ENCODE measurements around the gene GMDS.

GMDS gene

DNA sequence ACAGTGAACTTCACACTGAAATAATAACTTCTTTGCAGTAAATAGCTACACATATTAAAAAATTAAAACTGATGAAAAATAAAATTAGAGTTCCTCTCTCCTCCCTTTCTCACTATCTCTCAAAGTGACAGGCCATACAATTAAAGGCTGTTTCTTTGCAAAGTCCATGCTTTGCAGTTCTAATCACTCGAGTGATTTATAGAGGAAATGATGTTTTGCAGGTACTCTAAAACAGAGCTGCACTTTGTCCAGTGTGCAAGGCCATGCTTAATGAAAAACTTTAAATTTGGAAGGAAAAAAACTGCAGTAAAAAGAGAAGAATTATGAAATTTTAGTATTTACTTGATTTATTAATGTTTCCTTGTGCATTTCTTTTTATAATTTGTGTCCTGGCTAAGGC lies 112.5 kb downstream of the GMDS start:
- H3K36me3 Mint-ChIP-seq (ENCODE audit: low read depth): no peaks in the 10 kb centered on the region
- peaks cover 4% of the 10 kb centered on the region for H3K27me3 Mint-ChIP-seq (ENCODE audit: low read depth)
- H3K9me3 Mint-ChIP-seq: no peaks in the 10 kb centered on the region
- no peak overlapping the region for H3K4me3 Mint-ChIP-seq
- H3K27ac Mint-ChIP-seq: no peak overlapping the region
- peaks cover 12% of the 10 kb centered on the region for H3K4me1 Mint-ChIP-seq (ENCODE audit: low read depth)

DNA sequence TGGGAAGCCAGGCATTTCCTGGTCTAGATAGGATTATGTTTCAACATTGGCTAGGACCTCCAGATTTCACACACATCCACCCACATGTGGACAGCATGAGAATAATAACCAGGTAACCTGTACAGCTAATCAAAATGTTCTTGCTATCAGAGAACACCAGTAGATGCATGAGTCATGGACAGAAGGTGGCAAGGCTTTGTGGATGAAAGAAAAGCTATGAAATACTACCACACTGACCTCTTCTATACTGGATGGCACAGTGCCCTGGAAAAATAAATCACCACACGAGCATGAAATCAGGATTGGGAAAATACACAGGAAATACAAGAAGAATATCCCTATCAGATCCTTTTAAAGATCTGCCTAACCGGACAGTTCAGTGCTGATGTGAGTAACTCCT lies 113.0 kb downstream of the GMDS start:
- Mint-ChIP-seq H3K36me3 (ENCODE audit: low read depth) (no peaks in the 10 kb centered on the region), H3K4me1 (ENCODE audit: low read depth) (peaks cover 12% of the 10 kb centered on the region), H3K27ac (no peak overlapping the region), H3K27me3 (ENCODE audit: low read depth) (peaks cover 4% of the 10 kb centered on the region), H3K4me3 (no peak overlapping the region), H3K9me3 (no peaks in the 10 kb centered on the region)

DNA sequence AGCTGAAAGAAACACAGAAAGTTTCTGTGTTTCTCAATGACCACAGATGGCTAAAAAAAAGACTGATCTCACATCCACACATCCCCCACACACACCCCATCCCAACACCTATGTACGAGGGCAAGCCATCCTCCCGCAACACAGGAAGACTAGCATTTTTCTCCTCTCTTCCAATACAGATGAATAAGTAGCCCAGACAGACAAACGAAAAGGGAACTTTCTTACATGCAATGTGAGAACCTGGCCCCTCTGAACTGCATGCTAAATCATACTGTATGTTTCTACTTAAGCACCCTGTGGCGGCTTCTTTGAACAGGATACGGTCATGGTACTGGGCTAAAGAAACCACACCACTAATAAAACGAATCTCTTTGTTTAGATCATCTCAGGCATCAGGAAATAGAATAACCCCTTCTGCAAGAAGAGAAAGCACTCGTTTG lies 116.2 kb downstream of the GMDS start:
- Mint-ChIP-seq H3K27ac (no peak overlapping the region), H3K4me1 (ENCODE audit: low read depth) (peaks cover 12% of the 10 kb centered on the region), H3K36me3 (ENCODE audit: low read depth) (no peaks in the 10 kb centered on the region), H3K4me3 (no peak overlapping the region), H3K9me3 (no peaks in the 10 kb centered on the region), H3K27me3 (ENCODE audit: low read depth) (peaks cover 4% of the 10 kb centered on the region)

DNA sequence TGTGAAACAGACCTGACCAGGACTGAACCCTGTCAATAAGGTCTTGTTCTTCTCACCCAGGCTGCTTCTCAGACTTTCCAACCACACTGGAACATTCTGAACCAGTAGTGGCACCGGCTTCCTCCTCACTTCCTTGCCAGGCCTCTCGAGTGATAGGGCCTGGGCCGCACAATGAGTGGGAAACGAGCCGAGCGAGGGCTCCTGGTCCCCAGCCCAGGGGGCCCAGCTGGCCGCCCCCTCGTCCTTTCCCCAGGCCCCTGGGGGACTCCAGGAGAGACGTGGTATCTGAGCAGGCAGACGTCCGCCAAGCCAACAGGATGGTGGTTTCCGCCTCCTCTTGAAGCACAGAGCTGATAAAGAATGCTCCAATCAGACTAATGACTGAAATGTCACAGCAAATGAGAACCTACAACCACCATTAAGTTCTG lies 117.9 kb downstream of the GMDS start:
- Mint-ChIP-seq H3K36me3 (ENCODE audit: low read depth) (no peaks in the 10 kb centered on the region), H3K27me3 (ENCODE audit: low read depth) (no peaks in the 10 kb centered on the region), H3K27ac (peak overlapping the region; percentile 12), H3K9me3 (no peaks in the 10 kb centered on the region), H3K4me3 (no peak overlapping the region), H3K4me1 (ENCODE audit: low read depth) (peaks cover 12% of the 10 kb centered on the region)

DNA sequence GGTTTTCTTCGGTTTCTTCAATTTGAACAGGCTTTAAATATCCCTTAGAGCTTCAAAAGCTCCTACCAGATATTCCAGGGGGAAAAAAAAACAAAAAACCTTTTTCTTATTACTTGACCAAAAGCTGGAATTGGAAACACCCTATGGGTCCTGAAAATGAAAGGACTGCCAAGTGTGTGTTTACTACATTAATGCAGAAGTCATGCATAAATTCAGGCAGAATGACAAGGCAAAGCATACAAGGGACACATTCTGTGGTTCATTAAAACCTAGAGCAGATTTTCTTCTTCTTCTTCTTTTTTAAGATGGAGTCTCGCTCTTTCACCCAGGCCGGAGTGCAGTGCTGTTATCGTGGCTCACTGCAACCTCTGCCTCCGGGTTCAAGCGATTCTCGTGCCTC lies 119.1 kb downstream of the GMDS start:
- Mint-ChIP-seq H3K27ac (no peak overlapping the region), H3K4me1 (ENCODE audit: low read depth) (peaks cover 12% of the 10 kb centered on the region), H3K36me3 (ENCODE audit: low read depth) (no peaks in the 10 kb centered on the region), H3K27me3 (ENCODE audit: low read depth) (no peaks in the 10 kb centered on the region), H3K9me3 (no peaks in the 10 kb centered on the region), H3K4me3 (no peak overlapping the region)

DNA sequence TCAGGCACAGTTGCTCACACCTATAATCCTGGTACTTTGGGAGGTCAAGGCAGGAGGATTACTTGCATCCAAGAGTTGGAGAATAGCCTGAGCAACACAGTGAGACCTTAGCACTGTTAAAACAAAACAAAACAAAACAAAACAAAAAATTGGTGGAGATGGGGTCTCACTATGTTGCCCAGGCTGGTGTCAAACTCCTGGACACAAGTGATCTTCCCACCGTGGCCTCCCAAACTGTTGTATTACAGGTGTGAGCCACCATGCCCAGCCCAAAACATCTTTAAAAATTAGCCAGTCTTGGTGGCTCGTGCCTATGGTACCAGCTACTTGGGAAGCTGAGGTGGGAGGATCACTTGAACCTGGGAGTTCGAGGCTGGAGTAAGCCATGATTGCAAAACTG lies 120.2 kb downstream of the GMDS start:
- no peaks in the 10 kb centered on the region for H3K27me3 Mint-ChIP-seq (ENCODE audit: low read depth)
- no peak overlapping the region for H3K4me3 Mint-ChIP-seq
- no peaks in the 10 kb centered on the region for H3K36me3 Mint-ChIP-seq (ENCODE audit: low read depth)
- peaks cover 12% of the 10 kb centered on the region for H3K4me1 Mint-ChIP-seq (ENCODE audit: low read depth)
- H3K9me3 Mint-ChIP-seq: no peaks in the 10 kb centered on the region
- H3K27ac Mint-ChIP-seq: no peak overlapping the region

DNA sequence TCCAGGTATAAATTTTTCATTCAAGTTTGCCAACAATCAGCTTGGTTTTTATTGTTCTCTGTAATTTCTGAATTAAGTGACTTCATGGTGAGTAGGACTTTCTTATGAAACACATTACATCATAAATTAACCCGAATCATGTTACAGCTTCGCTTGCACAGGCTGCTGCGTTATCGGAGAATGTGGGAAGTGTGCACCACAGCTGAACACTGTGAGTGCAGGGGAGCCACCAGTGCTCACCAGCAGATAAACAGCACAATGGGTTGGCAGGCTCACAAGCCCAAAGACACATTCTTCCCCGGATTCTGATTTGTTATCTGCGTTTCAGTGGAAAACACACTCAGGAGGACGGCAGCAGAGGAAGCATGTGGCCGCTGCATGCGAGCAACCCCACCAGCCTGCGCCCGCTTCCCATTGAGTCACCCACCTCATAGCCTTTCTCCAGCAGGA lies 121.1 kb downstream of the GMDS start:
- no peak overlapping the region for H3K27ac Mint-ChIP-seq
- H3K9me3 Mint-ChIP-seq: no peaks in the 10 kb centered on the region
- peaks cover 9% of the 10 kb centered on the region for H3K4me1 Mint-ChIP-seq (ENCODE audit: low read depth)
- H3K36me3 Mint-ChIP-seq (ENCODE audit: low read depth): no peaks in the 10 kb centered on the region
- H3K4me3 Mint-ChIP-seq: no peak overlapping the region
- no peaks in the 10 kb centered on the region for H3K27me3 Mint-ChIP-seq (ENCODE audit: low read depth)

DNA sequence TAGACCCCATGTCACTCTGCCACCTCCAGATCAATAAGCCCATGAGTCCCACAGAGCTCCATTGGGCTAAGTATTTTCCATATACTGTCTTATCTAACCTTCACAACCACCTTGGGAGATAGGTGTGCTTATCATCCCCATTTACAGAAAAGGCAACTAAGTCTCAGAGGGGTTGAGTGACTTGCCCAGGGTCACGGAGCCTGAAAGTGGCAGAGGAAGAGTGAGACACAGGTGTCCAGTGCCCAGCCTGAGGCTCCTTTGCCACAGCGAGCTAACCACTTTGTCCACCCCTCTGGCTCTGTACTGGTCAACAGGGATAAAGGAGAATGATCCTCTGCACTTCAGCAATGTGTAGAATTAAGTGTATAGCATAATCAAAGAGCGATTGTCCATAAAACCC lies 124.5 kb downstream of the GMDS start:
- no peaks in the 10 kb centered on the region for H3K9me3 Mint-ChIP-seq
- no peaks in the 10 kb centered on the region for H3K4me1 Mint-ChIP-seq (ENCODE audit: low read depth)
- H3K4me3 Mint-ChIP-seq: no peak overlapping the region
- H3K27ac Mint-ChIP-seq: no peak overlapping the region
- no peaks in the 10 kb centered on the region for H3K36me3 Mint-ChIP-seq (ENCODE audit: low read depth)
- H3K27me3 Mint-ChIP-seq (ENCODE audit: low read depth): no peaks in the 10 kb centered on the region

DNA sequence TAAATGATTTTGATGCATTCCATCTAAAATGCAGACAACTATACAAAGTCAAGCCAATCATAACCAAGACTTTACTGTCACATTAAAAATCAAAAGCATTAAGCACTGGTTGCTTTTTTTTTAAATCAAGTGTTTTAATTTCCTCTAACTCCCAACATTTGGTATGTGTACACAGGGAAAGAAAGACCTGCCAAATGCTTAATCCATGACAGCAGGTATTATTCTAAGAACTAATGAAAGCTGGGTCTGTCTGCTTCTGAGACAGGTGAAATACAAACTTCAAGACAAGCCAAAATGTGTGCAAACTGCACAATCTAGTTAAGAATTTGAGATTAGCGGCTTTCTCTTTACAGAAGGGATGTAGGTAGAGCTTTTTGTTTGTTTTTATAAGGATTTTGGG lies 126.1 kb downstream of the GMDS start:
- no peaks in the 10 kb centered on the region for H3K4me1 Mint-ChIP-seq (ENCODE audit: low read depth)
- H3K27me3 Mint-ChIP-seq (ENCODE audit: low read depth): no peaks in the 10 kb centered on the region
- H3K27ac Mint-ChIP-seq: no peak overlapping the region
- H3K9me3 Mint-ChIP-seq: no peaks in the 10 kb centered on the region
- H3K36me3 Mint-ChIP-seq (ENCODE audit: low read depth): peaks cover 2% of the 10 kb centered on the region
- no peak overlapping the region for H3K4me3 Mint-ChIP-seq

DNA sequence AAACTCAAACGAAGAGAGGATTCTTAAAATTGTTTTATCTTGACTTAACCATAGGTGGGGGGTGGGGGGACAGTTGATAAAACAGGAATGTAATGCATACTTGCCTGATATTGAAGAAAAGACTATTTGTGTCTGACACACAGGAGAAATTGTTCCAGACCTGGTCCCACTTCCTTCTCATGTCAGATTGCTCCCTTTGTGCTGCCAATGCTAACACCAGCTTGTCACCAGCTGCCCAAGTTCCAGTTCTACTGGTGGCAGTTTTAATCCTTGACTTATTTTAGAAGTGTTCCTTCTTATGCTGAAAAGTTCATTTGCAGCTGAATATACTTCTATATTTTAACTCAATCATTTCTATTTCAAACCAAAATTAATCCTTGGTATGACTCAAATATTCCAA lies 127.3 kb downstream of the GMDS start:
- no peak overlapping the region for H3K4me3 Mint-ChIP-seq
- H3K36me3 Mint-ChIP-seq (ENCODE audit: low read depth): peaks cover 5% of the 10 kb centered on the region
- H3K27me3 Mint-ChIP-seq (ENCODE audit: low read depth): no peaks in the 10 kb centered on the region
- H3K4me1 Mint-ChIP-seq (ENCODE audit: low read depth): no peaks in the 10 kb centered on the region
- H3K27ac Mint-ChIP-seq: no peak overlapping the region
- no peaks in the 10 kb centered on the region for H3K9me3 Mint-ChIP-seq

DNA sequence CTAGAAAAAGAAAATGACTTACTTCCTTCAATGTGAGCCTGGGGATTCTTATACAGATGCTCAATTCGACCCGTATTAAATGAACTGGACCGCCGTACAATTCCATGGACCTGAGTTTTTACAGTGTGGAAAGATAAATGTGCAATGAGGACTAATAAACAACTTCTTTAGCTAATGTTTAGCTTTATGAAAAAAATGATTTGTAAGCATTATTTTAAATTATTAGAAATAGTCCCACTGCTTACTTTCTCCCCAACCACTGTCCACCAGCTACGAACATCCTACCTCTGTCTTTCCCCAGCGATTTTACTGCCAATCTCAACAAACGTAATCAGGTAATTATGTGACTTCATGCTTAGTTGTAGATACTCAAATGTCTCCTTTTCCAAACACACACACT lies 128.0 kb downstream of the GMDS start:
- Mint-ChIP-seq H3K9me3 (no peaks in the 10 kb centered on the region), H3K4me3 (no peak overlapping the region), H3K27me3 (ENCODE audit: low read depth) (no peaks in the 10 kb centered on the region), H3K36me3 (ENCODE audit: low read depth) (peaks cover 7% of the 10 kb centered on the region), H3K4me1 (ENCODE audit: low read depth) (no peaks in the 10 kb centered on the region), H3K27ac (no peak overlapping the region)

DNA sequence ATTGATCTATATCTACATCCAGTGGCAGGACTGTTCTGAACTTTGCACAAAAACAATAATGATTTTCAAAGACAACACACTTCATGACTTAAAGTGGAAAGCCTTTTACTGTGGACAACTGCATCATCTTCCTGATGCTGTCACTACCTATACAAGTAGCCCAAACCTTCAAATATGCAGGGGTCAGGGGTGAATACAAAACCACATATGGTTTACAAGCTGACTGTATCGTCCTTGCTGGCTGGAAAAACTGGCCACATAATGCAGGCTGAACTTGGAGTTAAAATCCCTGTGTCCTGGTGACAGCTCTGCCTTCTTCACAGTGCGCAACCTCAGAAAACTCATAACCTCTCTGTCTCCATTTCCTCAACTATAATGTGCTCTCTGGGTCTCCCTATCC lies 128.9 kb downstream of the GMDS start:
- no peak overlapping the region for H3K4me3 Mint-ChIP-seq
- H3K9me3 Mint-ChIP-seq: no peaks in the 10 kb centered on the region
- no peak overlapping the region for H3K27ac Mint-ChIP-seq
- H3K27me3 Mint-ChIP-seq (ENCODE audit: low read depth): no peaks in the 10 kb centered on the region
- H3K4me1 Mint-ChIP-seq (ENCODE audit: low read depth): no peaks in the 10 kb centered on the region
- peaks cover 7% of the 10 kb centered on the region for H3K36me3 Mint-ChIP-seq (ENCODE audit: low read depth)

DNA sequence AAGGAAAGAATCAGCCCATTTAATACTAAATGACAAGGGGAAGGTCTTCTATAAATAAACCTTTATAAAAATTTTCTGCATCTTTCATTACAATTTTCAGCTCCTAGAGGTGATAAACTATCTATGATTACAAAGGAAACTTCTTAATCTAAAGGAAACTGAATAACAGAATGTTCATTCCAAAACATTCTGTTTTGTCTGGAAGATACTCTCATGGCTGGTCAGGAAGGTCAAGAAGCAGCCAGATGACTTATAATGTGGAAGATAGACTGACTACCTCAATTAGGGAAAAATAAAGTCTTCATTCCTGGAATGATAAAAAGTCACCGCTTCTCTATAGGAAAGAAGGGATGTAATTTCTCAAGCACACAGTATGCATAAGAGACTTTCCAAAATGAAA lies 131.3 kb downstream of the GMDS start:
- Mint-ChIP-seq H3K27ac (no peak overlapping the region), H3K36me3 (ENCODE audit: low read depth) (peaks cover 9% of the 10 kb centered on the region), H3K9me3 (no peaks in the 10 kb centered on the region), H3K4me1 (ENCODE audit: low read depth) (peaks cover 12% of the 10 kb centered on the region), H3K27me3 (ENCODE audit: low read depth) (no peaks in the 10 kb centered on the region), H3K4me3 (no peak overlapping the region)

DNA sequence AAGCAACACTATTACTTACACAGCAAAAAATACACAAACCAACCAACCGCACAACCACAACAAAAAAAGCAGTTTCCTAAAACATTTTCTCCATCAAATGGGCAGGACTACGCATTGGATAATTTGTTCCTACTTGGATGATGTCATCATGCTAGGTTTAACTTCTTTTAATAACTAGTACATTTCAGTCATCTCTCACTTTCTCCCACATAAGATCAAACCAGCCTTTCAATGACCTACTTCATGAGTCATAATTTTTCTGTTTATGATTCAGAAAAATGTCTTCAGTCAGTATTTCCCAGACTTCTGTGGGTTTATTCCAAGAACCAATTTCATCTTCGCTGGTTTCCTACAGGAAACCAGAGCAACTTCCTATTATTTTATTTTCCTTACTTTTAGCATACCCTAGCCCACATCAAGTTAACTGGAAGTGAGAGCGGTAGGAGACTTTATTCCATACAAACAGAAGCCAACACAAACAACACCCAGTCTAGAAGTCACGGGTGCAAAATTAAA lies 134.2 kb downstream of the GMDS start:
- Mint-ChIP-seq H3K36me3 (ENCODE audit: low read depth) (peaks cover 9% of the 10 kb centered on the region), H3K27ac (peak overlapping the region; percentile 50), H3K4me3 (peak overlapping the region; percentile 73), H3K4me1 (ENCODE audit: low read depth) (peaks cover 12% of the 10 kb centered on the region), H3K9me3 (no peaks in the 10 kb centered on the region), H3K27me3 (ENCODE audit: low read depth) (no peaks in the 10 kb centered on the region)

DNA sequence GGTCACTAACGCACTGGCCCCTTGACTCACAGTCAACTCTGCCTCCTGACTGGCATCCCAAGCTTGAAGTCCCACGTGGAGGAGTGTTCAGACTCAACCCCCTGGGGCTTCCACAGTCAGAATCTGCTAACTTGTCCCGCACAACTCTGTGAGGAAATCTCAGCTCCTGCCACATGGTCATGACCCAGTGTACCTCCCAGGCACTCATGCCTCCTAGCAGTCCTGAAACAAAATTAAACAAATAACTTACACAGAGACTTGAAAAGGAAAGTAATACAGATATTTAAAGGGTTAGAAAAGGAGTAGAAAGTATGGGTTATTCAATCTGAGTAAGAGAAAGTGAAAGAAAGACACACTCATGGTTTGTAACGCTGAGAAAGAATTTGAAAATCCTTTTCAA lies 134.9 kb downstream of the GMDS start:
- peaks cover 9% of the 10 kb centered on the region for H3K36me3 Mint-ChIP-seq (ENCODE audit: low read depth)
- H3K9me3 Mint-ChIP-seq: no peaks in the 10 kb centered on the region
- H3K4me1 Mint-ChIP-seq (ENCODE audit: low read depth): peaks cover 12% of the 10 kb centered on the region
- H3K27me3 Mint-ChIP-seq (ENCODE audit: low read depth): no peaks in the 10 kb centered on the region
- peak overlapping the region; percentile 50 for H3K27ac Mint-ChIP-seq
- peak overlapping the region; percentile 73 for H3K4me3 Mint-ChIP-seq

DNA sequence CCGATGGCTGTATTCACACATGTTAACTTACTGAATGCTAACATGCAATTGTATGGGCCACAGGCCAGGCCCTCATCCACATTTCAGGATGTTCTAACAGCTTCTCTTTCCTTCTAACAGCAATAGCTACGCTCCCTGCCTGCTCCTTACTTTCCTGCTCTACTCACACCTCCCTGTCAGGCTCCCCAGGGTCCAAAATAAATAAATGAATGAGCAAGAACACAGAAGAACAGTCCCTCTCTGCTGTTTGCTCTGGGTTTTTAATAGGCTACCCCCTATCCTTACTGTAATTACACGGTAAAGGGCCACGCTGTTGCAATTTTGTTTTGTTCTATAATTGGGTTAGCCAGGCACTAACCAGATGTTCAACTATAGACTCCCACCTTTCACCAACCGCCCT lies 135.6 kb downstream of the GMDS start:
- peaks cover 9% of the 10 kb centered on the region for H3K36me3 Mint-ChIP-seq (ENCODE audit: low read depth)
- H3K9me3 Mint-ChIP-seq: no peaks in the 10 kb centered on the region
- no peak overlapping the region for H3K4me3 Mint-ChIP-seq
- peaks cover 12% of the 10 kb centered on the region for H3K4me1 Mint-ChIP-seq (ENCODE audit: low read depth)
- H3K27ac Mint-ChIP-seq: no peak overlapping the region
- no peaks in the 10 kb centered on the region for H3K27me3 Mint-ChIP-seq (ENCODE audit: low read depth)
